GM20000 (cell line): Measurements from ENCODE around the gene IFIT5.
A peak's percentile ranks its signal among the peaks of the same experiment; 100 is the strongest.

ENCODE experiments used
- DNase-seq: peaks from one replicate; pipeline ENCODE4 v3.0.0; 2012; ENCODE audit warnings: low spot score
- TF ChIP-seq, protein P1 (sequence below): IDR thresholded peaks from 2 replicates; pipeline ENCODE4 v1.5.1; 2012; ENCODE audit warnings: mild to moderate bottlenecking, control low read depth; ENCODE audit errors: extremely low read depth, missing control alignments

IFIT5 gene, protein sequence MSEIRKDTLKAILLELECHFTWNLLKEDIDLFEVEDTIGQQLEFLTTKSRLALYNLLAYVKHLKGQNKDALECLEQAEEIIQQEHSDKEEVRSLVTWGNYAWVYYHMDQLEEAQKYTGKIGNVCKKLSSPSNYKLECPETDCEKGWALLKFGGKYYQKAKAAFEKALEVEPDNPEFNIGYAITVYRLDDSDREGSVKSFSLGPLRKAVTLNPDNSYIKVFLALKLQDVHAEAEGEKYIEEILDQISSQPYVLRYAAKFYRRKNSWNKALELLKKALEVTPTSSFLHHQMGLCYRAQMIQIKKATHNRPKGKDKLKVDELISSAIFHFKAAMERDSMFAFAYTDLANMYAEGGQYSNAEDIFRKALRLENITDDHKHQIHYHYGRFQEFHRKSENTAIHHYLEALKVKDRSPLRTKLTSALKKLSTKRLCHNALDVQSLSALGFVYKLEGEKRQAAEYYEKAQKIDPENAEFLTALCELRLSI

DNA sequence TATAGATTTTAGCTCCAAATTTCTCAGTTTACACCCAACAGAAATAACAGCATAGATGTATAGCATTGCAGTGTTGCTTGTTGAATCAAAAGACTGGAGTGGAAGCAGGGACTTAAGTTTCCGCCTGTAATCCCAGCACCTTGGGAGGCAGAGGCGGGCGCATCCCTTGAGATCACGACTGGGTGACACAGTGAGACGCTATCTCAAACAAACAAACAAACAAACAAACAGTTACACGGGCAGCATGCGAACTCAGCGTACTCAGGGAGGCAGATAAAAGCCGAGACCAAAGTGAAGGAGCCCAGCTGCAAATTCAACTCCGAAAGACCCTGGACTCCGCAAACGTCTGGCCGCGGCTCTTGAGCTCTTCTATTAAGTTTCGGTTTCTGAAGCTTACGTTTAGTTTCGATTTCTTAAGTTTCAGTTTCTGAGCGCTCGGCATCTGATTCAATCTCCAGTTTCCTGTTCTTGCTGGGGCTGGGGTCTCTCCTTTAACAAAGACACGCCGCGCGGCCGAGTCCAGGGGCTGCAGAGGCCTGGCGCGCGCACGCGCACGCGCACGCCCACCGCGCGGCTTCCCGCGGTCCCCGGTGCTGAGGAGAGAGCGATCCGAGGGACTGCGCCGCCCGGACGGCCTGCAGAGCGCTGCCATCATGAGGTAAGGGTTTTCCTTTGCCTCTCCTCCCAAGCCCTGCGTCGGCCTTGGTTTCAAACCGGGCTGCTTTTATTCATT lies at the start of gene IFIT5:
Gene IFIT5, plus strand, starts transcription at position 423 of the 733 bp plus-strand sequence. Its CDS starts 231 bp downstream, at position 654.
- TF ChIP-seq, protein P1, sequence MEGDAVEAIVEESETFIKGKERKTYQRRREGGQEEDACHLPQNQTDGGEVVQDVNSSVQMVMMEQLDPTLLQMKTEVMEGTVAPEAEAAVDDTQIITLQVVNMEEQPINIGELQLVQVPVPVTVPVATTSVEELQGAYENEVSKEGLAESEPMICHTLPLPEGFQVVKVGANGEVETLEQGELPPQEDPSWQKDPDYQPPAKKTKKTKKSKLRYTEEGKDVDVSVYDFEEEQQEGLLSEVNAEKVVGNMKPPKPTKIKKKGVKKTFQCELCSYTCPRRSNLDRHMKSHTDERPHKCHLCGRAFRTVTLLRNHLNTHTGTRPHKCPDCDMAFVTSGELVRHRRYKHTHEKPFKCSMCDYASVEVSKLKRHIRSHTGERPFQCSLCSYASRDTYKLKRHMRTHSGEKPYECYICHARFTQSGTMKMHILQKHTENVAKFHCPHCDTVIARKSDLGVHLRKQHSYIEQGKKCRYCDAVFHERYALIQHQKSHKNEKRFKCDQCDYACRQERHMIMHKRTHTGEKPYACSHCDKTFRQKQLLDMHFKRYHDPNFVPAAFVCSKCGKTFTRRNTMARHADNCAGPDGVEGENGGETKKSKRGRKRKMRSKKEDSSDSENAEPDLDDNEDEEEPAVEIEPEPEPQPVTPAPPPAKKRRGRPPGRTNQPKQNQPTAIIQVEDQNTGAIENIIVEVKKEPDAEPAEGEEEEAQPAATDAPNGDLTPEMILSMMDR, result no peak
- peak; percentile 83 for DNase-seq

DNA sequence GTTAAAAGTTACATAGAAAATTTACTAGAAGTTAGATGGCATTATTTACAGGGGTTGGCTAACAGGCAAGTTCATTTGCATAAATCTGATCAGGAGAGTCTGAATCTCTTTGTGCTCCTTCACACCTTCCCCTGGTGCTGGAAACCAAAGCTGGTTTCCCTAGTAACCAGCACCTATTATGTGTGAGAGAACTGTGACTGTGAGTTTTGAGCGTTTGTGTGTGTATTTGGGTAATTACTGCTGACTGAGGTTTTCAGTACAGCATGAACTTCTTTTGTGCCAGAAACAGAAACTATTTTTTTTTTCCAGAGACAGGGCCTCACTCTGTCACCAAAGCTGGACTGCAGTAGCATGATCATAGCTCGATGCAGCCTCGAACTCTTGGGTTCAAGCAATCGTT lies 46.8 kb upstream of the IFIT5 start:
- TF ChIP-seq, protein P1, result no peak
- DNase-seq, result peak; percentile 68

DNA sequence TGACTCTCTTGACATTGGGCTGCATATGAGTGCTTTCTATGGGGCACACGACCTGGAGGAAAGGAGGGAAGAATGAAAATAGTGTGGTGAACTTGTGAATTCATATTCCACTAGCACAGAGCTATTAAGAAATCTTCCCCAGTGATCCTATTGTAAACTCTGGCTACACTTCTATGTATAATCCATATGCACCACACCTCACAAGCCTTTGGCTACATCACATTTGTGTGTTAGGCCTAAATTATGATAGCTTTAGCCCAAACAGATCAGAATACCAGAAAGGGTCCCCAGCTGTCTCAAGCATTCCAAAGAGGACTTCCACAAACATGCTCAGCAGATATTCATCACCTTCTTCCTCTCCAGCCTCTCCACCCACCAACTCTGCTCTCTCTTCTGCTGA lies 46.2 kb upstream of the IFIT5 start:
- TF ChIP-seq, protein P1, result no peak
- no peak for DNase-seq

DNA sequence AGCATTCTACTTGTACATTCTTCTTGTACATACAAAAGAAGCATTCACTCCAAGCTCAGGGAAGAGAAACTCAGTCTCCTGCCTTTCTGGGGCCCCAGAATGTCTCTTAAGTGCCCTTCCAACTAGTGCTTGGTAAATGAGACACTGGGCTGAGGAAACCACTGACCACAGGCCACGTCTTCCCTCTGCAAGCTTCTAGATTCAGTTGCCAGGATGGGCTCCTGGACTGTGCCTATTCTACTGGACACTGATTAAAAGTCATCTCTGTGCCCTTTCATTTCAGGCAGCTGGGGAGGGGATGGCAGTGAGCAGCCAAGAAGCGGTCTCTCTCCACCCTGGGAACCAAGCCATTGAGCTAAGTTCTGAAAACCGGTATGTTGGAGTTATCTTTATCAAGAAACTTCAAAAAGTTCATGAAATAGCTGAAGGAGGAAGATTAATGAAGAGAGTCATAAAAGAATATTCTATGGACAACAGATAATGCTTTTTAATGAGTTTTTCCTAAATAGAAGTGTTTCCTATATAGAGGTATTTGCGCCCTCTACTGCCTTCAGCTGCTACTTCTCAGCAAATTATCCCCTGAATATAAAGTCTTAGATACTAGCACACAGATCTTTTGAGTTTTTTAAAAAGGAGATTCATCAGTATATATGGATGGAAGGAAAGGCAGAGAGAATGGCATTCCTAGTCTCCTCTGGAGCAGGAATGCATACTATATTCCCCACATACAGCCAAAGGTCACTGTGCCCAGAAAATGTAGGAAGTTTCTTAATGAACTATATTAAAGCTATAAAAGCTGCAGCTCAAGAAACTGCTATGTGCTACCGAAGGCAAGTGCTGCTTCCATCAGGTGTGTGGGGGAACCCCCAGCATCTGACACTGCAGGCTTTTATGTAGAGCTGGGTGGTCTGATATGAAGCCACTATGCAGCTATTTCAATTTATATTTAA lies 44.9 kb upstream of the IFIT5 start:
- peak; percentile 46 for DNase-seq
- TF ChIP-seq, protein P1, result no peak

DNA sequence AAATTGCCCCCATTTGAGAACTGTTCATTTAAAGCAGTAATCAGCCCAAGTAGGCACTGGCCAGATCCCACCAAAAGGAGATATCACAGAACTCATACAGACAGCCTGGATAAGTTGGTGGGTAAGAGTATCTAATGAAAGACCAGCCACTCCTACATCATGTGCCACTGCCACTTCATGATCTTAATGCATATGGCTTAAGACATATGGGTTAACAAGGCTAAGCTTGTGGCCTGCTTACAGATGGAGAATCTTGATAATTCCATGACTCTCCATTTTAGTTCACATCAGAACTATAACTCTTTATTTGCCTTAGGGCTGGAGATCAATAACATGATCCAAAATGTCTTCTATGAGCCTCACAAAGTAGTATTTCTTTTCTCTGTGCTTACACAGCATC lies 43.3 kb upstream of the IFIT5 start:
- TF ChIP-seq, protein P1, result no peak
- DNase-seq, result no peak

DNA sequence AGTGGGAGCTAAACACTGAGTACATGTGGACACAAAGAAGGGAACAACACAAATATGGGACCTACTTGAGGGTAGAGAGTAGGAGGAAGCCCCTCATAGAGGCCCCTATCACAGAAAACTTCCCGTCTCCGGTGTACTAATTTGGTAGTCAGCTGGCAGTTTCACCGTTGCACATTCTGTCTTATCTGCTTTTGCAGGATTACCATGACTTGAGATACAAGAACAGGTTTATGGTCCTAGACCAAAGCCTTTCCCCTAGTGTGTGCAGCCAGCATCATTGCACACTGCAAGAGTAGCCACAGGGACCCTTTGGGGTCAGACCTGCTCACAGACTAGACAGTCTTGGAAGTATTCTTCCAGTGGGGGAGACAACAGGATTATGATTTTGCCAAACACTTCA lies 42.4 kb upstream of the IFIT5 start:
- TF ChIP-seq, protein P1, result no peak
- no peak for DNase-seq
